Erythroblast (primary cell): ENCODE measurements around the gene SLC25A26.

Experiments
- DNase-seq, 2 experiments: peaks; one replicate each; lab custom pipeline; 2025; lab: John Stamatoyannopoulos, UW
- GATA1 ChIP-seq: IDR thresholded peaks from 2 replicates; pipeline ENCODE4 v1.6.1; 2011; ENCODE audit warnings: low read depth, mild to moderate bottlenecking, control low read depth, low read length, moderate library complexity
- POLR2A ChIP-seq: IDR thresholded peaks from 2 replicates; pipeline ENCODE4 v1.6.1; 2011; ENCODE audit warnings: mild to moderate bottlenecking, low read length

Gene SLC25A26

DNA sequence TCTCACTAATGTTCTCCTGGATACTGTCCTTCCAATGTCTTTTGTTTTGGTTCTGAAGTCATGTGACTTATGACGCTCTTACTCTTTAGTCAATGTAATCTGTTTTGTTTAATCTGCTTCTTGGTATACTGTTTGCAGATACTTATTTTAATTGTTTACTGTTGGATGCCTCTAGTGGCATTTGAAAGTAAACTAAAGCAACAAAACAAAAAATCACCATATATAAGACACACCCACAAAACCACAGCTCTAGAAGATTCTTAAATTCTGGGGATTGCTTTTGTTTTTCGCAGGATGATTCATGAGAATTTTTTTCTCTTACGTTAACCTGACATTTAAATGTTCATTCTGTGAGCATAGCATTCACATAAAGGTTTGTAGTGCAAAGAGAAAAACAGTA is 16.8 kb downstream of the SLC25A26 start:
- DNase-seq, result no peak
- TF ChIP-seq GATA1 (no peak), POLR2A (no peak)

DNA sequence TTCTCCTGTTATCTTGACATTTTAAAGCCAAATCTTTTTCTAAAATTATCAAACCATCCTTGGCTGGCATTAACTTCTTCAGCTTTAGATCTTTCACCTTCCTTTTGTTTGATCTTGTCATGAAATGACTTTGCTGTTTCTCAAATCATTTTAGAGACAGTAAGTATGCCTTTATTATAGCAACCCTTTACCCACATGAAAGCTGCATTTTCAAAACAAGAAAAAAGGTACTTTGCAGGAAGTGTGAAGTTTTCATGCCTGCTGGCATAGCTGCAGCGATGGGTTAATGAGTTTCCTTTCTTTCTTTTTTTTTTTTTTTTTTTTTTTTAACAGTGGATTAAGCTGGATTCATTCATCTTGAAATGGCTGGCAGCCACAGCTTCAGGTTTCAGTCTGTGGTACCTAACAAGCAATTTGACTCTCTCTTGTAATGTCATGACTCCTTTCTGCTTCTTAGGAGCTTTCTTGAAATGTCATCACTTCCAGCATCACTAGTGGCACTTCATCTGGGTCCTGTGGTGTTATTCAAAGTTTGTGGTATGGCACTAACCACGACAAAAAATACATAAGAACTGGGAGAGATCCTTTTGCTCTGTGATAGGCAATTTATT is 18.8 kb downstream of the SLC25A26 start:
- TF ChIP-seq GATA1 (no peak), POLR2A (no peak)
- DNase-seq, result no peak

DNA sequence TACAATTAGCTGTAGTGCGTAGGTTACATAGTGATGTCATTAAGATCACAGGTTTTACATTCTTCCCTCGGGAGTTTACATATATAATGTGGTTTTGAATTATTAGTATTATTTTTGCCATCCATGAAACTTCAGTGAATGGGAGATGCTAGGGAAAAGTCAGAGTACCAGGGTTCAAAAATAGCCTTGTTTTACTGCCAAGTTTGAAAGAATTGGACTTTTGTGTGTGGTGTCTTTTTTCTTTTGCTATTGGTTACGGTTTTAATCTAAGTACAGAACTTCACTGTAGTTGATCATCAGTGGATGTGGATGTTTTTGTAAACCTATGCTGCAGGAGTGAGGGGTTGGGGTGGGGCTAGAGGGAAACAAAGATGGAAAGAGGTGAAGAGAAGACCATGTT is 20.7 kb downstream of the SLC25A26 start:
- DNase-seq, result no peak
- TF ChIP-seq GATA1 (no peak), POLR2A (no peak)

DNA sequence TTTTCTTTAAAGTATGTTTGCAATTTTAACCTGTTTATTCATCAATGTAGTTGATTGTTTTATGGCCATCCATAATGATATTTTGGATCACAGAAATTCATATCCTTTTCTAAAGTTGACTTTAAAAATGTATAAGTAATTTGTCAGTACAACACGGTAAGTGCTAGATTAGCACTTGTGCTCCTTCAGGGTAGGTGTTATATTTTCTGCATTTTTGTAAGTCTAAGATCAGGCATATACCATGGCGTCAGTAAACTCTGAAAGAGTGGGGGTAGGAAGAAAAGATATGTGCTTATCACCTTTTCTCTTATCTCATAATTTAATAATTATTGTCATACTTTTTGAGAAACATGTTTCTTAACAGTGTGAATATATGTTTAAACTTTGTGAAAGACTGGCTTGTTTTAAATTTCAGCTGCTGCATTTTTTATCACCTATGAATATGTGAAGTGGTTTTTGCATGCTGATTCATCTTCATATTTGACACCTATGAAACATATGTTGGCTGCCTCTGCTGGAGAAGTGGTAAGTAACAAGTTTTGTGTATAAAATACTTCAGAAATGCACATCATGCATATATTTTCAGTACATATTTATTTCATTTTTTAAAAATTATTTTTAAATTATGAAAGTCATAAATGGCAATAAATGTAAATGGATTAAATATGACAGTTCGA is 22.1 kb downstream of the SLC25A26 start:
- no peak for DNase-seq
- TF ChIP-seq POLR2A (no peak), GATA1 (no peak)

DNA sequence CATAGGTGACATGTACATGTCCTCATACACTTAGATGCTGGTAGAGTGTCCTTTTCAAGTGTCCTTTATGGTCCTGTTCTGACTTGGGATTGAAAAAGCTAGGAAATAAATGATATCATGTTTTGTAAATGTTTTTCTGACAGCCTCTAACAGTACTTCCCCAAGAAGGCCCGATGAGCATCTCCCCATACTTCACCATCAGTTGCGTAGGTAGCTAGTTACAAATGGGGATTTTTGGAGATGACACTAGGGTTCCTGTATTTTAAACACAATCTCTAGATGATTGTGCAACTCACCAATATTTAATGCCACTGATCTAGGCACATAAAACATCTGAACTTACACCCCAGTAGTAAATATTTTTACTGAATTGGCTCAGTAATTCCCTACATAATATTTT is 27.8 kb downstream of the SLC25A26 start:
- DNase-seq, result no peak
- TF ChIP-seq POLR2A (no peak), GATA1 (no peak)

DNA sequence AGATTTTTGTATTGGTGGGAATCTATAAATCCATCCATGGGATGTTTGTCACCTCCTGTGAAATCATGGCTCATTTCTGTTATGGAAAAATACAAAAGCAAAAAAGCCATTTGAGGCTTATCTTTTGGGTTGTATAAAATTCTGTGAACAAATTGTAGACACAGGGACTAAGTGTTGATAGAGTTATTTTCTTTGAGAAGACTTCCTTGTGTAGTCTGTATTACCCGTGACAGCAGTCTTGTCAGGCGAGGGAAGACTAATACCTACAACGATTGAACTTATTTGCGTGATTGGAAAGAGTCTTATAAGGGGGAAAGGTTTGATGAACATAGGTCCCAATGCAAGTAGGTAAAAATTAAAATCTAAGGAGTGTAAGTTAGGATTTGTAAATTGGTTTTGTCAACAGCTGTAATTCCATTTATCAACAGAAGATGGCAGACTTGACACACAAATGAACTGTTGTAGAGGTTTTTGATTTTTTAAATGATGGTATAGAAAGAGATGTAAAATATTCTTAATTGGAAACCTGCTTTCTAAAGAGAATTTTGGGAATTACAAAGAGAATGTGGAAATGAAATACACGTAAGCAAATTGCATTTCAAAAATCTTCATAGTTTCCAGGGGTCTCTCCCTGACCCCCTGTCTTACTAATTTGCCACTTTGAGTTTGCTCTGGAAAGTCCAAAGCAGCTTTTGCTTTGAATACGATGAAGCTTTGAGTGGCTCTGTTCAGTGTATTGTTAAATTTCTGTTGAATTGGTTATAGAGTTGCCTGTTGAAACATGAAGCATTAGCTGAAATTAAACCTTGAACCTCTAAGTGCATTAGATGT is 33.2 kb downstream of the SLC25A26 start:
- DNase-seq, result peak; percentile 44 to 67
- TF ChIP-seq POLR2A (no peak), GATA1 (no peak)

DNA sequence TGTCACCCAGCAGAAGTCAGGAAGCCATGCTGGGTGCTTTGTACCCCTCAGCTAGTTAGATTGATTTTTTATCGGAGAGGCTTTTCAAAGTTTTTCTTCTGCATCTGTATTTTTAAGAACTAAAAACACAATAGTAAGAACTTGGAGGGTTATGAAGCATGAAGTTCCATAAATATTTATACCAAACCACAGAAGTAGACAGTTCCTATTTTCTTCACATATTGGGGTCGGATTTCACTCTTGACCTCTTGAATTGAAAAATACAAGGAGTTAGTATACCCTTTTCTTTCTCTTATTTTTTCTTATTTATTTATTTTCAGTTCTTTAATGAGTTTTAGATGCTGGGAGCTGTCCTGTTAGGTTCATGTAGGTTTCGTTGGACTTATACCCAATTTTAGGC is 35.1 kb downstream of the SLC25A26 start:
- no peak for TF ChIP-seq POLR2A
- no peak for TF ChIP-seq GATA1
- DNase-seq, result no peak

DNA sequence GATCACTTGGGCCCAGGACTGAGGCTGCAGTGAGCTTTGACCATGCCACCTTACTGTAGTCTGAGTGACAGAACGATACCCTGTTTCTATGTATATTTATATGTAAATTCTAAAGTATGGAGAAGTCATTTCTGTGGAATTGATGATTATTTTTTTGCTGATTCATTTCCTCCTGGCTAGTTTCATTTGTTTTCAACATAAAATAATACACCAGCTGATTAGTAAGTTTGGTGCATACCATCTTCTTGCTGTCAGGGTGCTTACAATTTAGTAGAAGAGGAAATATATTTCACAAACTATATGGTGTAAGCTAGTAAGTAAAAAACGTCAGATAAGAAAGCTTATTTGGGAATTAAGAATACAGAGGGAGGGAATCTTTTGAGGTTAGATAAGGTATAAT is 36.0 kb downstream of the SLC25A26 start:
- TF ChIP-seq POLR2A, result no peak
- TF ChIP-seq GATA1, result no peak

DNA sequence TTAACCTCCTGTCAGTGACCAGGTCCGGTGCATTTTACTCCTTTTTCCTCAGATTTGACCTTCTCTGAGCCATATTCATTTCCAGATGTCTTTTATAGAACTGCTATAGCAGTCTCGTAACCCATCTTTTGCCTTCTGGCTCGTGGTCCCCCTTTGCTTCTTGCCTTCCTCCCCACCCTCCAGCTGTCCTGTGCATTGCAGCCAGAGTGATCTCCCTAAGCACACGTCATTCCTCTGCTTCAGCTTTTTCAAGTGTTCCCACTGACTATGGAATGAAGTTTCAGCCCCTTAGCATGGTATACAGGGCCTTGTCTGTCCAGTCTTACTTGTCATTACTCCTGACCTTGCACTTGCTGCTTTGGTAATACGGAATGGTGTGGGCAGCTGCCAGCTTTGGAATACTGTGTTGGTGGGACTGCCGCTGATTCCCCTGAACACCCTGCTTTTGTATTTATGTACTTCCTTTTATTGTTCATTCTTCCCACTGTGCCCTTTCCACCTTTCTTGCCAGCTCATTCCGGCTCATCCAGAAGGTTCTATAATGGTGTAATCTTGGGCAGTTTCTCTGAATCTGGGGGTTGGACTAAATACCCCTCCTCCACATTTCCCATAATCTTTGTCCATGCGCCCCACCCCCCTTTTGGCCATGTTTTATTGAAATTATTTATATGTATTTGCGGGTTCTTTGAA is 38.9 kb downstream of the SLC25A26 start:
- TF ChIP-seq POLR2A, result no peak
- TF ChIP-seq GATA1, result no peak
- no peak for DNase-seq

More for the DNA sequence above, 36.0 kb downstream of the SLC25A26 start:
- no peak for DNase-seq

DNA sequence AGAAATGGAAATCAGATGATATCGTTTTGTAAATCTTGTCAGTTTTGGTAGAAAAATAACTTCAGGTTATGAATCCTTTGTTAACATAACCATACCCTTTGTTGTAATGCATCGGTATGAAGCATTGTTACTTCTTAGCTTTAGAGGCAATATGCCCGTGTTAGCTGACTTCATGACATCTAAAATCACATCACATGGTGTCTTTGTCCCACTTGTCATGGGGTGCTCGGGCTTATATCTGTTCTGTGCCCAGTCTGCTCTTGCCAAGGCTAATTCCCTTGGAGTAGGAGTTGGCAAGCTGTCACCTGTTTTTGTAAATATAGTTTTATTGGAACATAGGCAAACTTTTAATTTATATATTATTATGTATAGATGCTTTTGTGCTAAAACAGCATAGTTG is 39.6 kb downstream of the SLC25A26 start:
- TF ChIP-seq POLR2A (no peak), GATA1 (no peak)
- DNase-seq, result no peak

DNA sequence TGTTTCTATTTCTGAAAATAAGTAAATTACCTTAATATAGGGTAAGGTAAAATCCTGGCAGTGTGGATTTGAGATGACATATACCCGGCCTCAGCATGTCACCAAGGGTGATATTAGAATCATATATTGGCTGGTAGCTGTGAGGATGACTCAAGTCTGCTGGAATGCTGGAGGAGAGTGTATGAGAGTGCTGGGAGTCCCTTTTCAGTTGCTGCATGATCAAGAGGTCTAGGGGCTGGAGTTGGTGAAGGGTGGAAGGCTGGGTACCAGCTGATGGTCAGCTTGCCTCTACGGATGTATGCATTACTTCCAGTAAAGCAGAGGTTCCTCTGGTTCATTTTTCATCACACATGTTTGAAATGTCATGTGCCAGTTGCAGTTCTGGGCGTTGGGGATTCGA is 40.6 kb downstream of the SLC25A26 start:
- TF ChIP-seq POLR2A, result no peak
- TF ChIP-seq GATA1, result no peak
- DNase-seq, result no peak

DNA sequence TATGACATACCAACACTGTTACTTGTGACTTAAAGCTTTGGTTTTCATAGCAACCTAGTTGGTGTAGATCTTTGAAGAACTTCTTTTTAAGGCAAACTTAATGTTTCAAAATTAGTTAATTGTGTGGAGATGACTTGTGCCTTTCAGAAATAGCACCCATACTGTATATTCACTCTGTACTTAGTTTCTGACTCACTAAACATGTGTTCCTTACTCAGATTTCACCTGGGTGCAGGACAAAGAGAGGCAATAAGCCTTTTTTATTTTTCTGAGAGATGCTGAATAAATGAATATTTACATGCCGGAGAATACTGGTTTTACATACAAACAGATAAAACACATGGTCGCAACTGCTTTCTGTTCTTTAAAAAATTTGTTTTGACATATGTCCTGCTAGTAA is 44.8 kb downstream of the SLC25A26 start:
- TF ChIP-seq GATA1 (no peak), POLR2A (no peak)
- no peak for DNase-seq

DNA sequence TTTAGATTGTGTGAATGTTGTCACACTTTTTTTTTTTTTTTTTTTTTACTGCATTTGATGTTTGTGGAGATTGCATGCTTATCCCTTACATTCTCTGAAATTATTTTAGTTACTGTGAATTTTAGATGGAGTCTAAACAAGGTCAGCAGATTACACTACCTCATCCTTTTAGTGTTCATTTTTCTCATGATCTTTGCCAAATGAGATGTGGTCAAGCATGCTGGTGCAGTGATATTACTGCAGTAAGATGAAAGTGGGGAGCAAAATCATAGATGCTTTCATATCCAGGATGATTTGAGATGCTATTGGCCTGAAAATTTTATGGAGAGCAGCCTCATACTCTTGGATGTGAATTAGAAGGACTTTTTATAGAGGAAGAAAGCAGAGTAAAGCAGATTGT is 45.8 kb downstream of the SLC25A26 start:
- TF ChIP-seq GATA1 (no peak), POLR2A (no peak)
- DNase-seq, result no peak
